ENCODE data around the gene CC2D1B.

The CC2D1B gene

DNA sequence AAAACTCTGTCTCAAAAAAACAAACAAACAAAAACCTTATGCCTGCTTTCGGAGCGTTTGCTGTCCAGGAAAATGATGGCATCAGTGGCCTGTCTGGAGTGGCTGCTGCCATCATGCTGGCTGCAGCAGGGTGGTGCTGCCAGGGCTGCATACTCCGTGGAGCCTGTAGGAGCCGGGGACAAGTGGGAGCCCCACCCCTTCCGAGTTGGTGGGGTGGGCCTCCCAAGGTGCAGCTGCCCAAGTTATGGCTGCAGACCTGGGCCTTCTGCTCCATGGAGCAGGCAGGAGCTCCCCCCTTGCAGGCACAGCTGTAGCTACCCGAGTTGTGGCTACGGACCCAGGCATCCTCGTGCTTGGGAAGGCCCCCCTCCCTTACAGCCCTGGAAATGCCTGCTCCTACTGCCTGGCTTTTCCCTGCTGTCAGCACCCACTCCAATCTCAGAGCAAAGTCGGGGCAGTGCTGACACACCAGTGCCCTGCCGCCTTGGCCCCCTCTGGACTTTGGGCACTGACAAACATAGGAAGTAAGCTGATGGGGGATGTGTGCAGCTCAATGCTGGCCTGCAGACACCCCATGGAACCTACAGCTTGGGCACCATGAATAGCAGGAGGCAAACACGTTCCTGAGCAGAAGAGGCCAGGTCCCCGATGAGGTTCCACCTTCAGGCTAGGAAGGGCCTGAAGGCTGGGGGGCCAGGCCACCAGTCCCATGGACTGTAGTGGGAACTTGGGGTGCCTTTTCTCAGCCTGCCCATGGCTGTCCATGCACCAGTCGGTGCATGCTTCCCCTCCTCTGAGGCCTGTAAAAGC is 60.4 kb downstream of the CC2D1B start:
- no peak for DNase-seq (ENCODE audit: low spot score)
